Testis (tissue), 2 donors: ENCODE results near the gene L3MBTL4.

Experiments
- CTCF ChIP-seq, 3 experiments: fragments of 450-650 bp in 2 of 3; fragments of 200-600 bp in 1 of 3; sonication (generic) in 1 of 3; IDR thresholded peaks; one replicate each; pipeline ENCODE4 v1.5.1; 2016 to 2019; ENCODE audit warnings: antibody characterized with exemption in 3 of 3, mild to moderate bottlenecking in 2 of 3, moderate library complexity in 1 of 3
- POLR2A ChIP-seq: fragments of 450-650 bp; IDR thresholded peaks from one replicate; pipeline ENCODE4 v1.6.1; 2017; ENCODE audit warnings: antibody characterized with exemption, mild to moderate bottlenecking, moderate library complexity

GRCh38 chr18:6434987-6435709 is 20.4 kb upstream of the L3MBTL4 start:
- TF ChIP-seq CTCF (IDR thresholded peaks at IDR 0.05) (no peak), POLR2A (no peak)
